K562 (cell line): ENCODE data around the gene ELAVL3. TPM values are rescaled to one million over a fixed set of nuclear protein-coding genes. Genes with fewer than 3 reads are reported as not detected.

Source experiments
- ATF7 ChIP-seq: fragments of 450-650 bp; IDR thresholded peaks from 2 replicates; pipeline ENCODE4 v1.7.1; 2014; ENCODE audit warnings: mild to moderate bottlenecking, moderate library complexity
- BRCA1 ChIP-seq, 2 experiments: fragments of 450-650 bp in 1 of 2; sonication (generic) in 1 of 2; formaldehyde crosslinking in 1 of 2; IDR thresholded peaks; 2 replicates each; pipeline versions ENCODE4 v1.5.0 to v1.6.1; 2017 to 2020; ENCODE audit warnings: mild to moderate bottlenecking in 1 of 2, missing genetic modification reagents in 1 of 2
- CC2D1A ChIP-seq: fragments of 450-650 bp; IDR thresholded peaks from 2 replicates; pipeline ENCODE4 v1.6.1; 2017; ENCODE audit warnings: mild to moderate bottlenecking
- RB1 ChIP-seq: fragments of 450-650 bp; IDR thresholded peaks from 2 replicates; pipeline ENCODE4 v1.6.1; 2017; ENCODE audit warnings: low read depth, mild to moderate bottlenecking
- RFX1 ChIP-seq: fragments of 450-650 bp; IDR thresholded peaks from 2 replicates; pipeline ENCODE4 v1.6.1; 2016; ENCODE audit warnings: mild to moderate bottlenecking, moderate library complexity
- SRF ChIP-seq, 2 experiments: fragments of 250-450, 450-650 bp in 1 of 2; sonication (Bioruptor Pico) in 1 of 2; sonication (generic) in 1 of 2; formaldehyde crosslinking; IDR thresholded peaks; 2 replicates each; pipeline versions ENCODE4 v1.5.0 to v1.5.1; 2020 to 2022; ENCODE audit warnings: mild to moderate bottlenecking in 1 of 2, missing genetic modification reagents in 1 of 2
- TEAD2 ChIP-seq: fragments of 450-650 bp; IDR thresholded peaks from 2 replicates; pipeline ENCODE4 v1.6.1; 2016; ENCODE audit warnings: missing genetic modification characterization, control low read depth, missing compliant biosample characterization
- U2AF1 ChIP-seq: fragments of 200-400 bp; formaldehyde crosslinking; optimal IDR thresholded peaks from 2 replicates; pipeline ENCODE3; 2017; ENCODE audit warnings: mild to moderate bottlenecking, low read depth, low read length, moderate library complexity
- VEZF1 ChIP-seq: fragments of 200-800 bp; sonication (Bioruptor generic); IDR thresholded peaks from 2 replicates; pipeline ENCODE4 v1.6.1; 2017; ENCODE audit warnings: missing genetic modification characterization, missing compliant biosample characterization
- ZBTB7A ChIP-seq: IDR thresholded peaks from 2 replicates; pipeline ENCODE4 v1.6.1; 2011; ENCODE audit warnings: low read depth, mild to moderate bottlenecking, low read length, moderate library complexity, borderline replicate concordance; ENCODE audit not compliant: control insufficient read depth
- ZKSCAN1 ChIP-seq: fragments of 150-350 bp; IDR thresholded peaks from 2 replicates; pipeline ENCODE4 v1.6.1; 2016; ENCODE audit warnings: low read depth, low read length
- ZNF316 ChIP-seq: fragments of 450-650 bp; IDR thresholded peaks from 2 replicates; pipeline ENCODE4 v1.6.1; 2016
- ZNF318 ChIP-seq, 2 experiments: fragments of 450-650 bp; IDR thresholded peaks; 2 replicates each; pipeline ENCODE4 v1.6.1; 2016; ENCODE audit warnings: mild to moderate bottlenecking in 2 of 2, borderline replicate concordance in 1 of 2, low read depth in 1 of 2, moderate library complexity in 1 of 2
- ZNF398 ChIP-seq: fragments of 250-450 bp; sonication (Bioruptor Pico); IDR thresholded peaks from 2 replicates; pipeline ENCODE4 v1.8.0; 2021; ENCODE audit warnings: moderate library complexity, mild to moderate bottlenecking, inconsistent platforms
- polyA plus RNA-seq, 8 experiments: library from polyadenylated mRNA; depleted of rRNA in 4 of 8; stranded (reverse) in 5 of 8; unstranded in 3 of 8; fragments of >200 nt; fragmentation: Nextera tagmentation in 2 of 8; fragmentation: Illumina TruSeq in 1 of 8; extraction: Ambion mirVana in 2 of 8; extraction: Trizol in 1 of 8; gene quantifications; 2 replicates each; pipeline versions ENCODE4 v1.2.1 to v1.2.3, GENCODE V29; 2011 to 2014; ENCODE audit warnings: inconsistent platforms in 1 of 8, missing spikeins in 1 of 8
- total RNA-seq, 7 experiments: library from RNA; depleted of rRNA in 6 of 7; stranded (reverse); fragments of >200 nt in 6 of 7; fragmentation: Illumina TruSeq in 2 of 7; extraction: Trizol in 2 of 7; gene quantifications; 2 replicates each; pipeline versions ENCODE4 v1.2.1 to v1.2.3, GENCODE V29; 2011 to 2021; ENCODE audit warnings: low replicate concordance in 1 of 7

The ELAVL3 gene
- total and polyA plus RNA-seq, 9 of the 15 experiments (the other 6 are each of a cell fraction or from before 2014, with no cell fraction given), result not detected

DNA sequence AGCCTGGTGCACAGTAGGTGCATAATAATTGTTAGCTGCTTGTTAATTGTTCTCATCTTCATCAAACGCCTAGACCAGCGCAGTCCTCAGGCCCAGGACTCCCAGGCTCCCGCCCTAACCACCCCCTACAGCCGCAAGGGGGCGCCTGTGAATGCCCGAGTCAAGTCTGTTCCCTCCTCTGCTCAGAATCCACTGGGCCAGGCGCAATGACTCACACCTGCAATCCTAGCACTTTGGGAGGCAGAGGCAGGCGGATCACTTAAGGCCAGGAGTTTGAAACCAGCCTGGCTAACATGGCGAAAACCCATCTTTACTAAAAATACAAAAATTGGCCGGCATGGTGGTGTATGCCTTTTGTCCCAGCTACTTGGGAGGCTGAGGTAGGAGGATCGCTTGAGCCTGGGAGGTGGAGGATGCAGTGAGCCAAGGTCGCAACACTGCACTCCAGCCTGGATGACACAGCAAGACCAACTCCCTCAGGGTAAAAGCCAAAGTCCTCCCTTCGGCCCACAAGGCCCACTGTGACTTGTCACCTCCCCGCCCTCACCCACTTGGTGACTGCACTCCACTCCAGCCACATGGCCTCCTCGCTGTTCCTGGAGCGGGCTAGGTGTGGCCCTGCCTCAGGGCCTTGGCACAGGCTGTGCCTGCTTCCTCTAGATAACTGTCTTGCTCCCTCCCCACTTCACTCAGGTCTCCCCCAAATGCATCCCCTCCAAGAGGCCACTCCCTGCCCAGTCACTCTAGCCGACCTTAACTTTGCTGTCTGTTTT lies 15.7 kb upstream of the ELAVL3 start (continued):
- TF ChIP-seq ZNF398 (no peak), ATF7 (peak; percentile 60), ZNF316 (peak; percentile 36; the same call in 1 of the 2 replicates), SRF (CRISPR knock-in tag; IDR thresholded peaks at IDR 0.05) (0 out of 4 replicates have a peak, but pooled peaks of 1 of the 2 experiments have one; percentile 47), ZKSCAN1 (no peak), BRCA1 (IDR thresholded peaks at IDR 0.05) (no peak), BRCA1 (CRISPR knock-in tag; IDR thresholded peaks at IDR 0.05) (no peak), VEZF1 (CRISPR knock-in tag) (peak; percentile 40; the same call in 1 of the 2 replicates), U2AF1 (no peak), RB1 (peak; percentile 82; the same call in 1 of the 2 replicates), ZNF318 (IDR thresholded peaks at IDR 0.05; ENCODE audit: borderline replicate concordance in 1 of 2, low read depth in 1 of 2) (no peak), ZBTB7A (0 out of 2 replicates have a peak, but pooled peaks have one; percentile 8), TEAD2 (tag) (no peak), CC2D1A (peak; percentile 53), RFX1 (no peak)
